GM21528 (cell line): ENCODE measurements around the gene BACH2.
"Not testable (repeated sequence)": the region's sequence is repeated elsewhere in the genome, so short reads cannot be mapped to it uniquely, and the experiment has no call there.

ENCODE experiments used
- ATAC-seq: cut with Tn5 transposase; IDR thresholded peaks from one replicate; pipeline ENCODE4 v1.9.1; 2021; ENCODE audit warnings: mild to moderate bottlenecking, moderate library complexity; ENCODE audit not compliant: unreplicated experiment, low FRiP score

The BACH2 gene

DNA sequence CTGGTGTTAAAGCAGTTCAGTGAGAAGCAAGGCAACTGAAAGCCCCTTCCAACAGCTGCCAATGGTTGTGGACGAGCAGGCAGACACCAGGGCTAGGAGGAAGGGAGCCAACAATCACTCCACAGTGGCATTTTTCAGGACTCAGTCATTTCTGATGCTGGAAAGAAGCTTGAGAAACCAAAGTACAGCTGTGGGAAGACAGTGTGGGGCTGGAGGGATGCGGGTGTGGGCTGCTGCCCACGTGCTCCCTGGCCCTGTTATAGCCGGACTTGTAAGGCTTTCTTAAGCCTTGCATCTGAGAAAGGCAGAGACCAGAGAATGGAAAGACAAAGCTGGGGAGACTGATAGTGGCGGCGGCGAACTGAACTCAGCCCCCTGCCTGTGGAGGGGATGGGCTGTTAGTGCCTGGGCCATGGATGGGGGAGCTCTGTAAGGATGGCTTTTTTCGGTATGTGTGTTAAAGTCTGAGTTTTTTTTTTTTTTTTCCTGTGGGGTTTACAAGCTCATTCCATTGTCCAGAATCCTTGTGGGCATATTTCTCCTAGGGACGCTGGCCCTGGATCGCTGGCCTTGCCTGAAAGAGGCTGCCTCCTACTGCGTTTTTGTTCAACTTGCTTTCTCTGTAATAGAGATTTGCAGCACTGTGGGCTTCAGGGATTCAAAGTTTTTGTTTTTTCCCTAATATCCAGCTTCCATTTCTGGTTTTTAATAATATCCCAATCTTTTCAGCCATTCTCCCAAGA lies 310.7 kb downstream of the BACH2 start:
- no peak for ATAC-seq

DNA sequence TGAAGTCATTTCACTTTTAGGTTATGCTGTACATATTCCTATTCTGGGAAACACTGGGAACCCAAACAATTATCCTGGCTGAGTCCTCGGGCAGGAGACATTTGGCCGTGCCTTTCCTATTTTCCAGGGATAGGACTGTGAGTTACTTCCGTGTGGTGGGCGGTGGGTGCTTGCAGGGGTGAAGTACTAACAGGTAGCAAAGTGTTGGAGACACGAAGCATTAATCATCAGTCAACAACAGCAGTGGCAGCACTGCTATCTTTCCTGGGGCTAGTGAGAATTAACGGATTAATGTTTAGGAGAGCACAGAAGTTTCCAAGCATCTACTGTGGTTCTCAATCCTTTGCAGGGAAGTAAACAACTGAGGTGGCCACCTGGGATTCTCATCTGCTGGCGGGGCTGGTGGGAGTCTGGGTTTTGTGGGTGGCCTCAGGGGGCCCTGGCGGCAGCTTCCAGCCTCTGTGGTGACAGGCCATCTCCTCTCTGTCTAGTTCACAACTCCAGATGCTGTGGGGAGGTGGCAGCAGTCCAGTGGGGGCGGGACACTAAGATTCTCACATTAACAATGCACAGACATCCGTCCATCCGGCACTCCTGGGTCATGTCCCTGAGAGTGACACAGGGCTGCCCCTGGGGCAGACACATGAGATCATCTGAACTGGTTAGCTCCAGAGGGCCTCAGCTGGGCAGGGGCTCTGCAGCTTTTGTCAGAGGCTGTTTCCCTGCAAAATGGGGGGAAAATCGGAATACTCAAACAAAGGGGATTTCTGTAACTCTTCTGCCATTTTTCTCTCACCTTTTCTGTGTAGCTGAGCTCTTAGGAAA lies 311.5 kb downstream of the BACH2 start:
- ATAC-seq, result no peak

DNA sequence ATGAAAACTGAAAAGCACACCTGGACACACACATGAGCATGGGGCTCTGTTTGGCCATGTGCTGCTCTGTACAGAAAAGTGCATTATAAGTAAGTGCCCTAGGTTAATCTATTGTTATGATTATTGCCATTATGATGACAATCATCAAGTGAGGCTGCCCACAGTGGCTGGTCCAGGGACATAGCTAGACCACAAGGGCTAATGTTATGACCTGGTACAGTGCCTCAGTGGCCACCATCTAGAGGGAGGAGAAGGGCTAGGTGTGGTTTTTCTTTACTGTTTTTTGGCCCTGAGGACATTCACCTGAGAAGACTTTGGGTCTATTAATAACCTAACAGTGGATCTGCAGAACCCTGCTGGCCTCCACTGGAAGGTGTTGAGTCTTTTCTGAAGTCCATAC lies 316.3 kb downstream of the BACH2 start:
- ATAC-seq, result no peak

DNA sequence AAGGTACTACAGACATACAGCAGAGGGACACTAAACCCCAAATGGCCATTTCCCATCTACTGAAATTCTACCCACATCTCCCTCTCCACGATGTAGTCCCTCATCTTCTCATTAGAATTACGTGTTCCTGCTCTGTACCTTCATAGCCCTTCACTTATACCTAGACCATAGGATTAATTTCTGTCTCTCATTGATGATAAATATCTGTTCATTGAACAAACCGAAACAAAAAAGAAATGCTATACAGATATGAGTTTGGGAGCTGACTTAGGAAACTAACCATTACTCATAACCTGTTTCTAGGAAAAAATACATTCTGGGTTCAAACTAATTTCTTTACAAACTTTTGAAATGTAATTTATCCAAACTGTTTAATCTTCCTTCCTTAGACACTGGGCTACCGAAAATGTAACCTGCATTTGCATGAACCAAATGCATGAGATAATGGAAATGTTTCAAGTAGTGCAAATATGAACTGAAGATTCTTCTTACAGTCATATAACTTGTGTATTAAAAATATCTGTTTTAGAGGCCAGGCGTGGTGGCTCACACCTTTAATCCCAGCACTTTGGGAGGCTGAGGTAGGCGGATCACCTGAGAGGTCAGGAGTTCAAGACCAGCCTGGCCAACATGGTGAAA lies 317.0 kb downstream of the BACH2 start:
- ATAC-seq, result no peak

DNA sequence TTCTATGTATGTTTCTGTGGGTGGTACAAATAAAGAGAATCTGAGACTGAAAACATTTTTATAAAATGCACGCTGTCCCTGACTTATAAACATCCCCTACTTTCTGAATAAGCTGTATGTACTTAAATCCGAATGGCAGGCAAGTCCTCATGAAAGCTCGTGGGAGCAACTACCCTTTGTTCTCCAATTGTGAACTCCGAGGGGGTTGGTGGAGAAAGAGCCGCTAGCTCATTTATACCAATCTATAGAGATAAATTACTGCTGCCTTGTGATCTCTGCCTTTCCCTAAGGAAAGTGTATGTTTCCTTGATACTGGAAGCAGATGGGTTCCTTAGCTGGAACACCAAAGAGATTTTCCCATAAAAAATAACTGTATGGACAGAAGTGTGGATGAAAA lies 317.9 kb downstream of the BACH2 start:
- ATAC-seq, result no peak

DNA sequence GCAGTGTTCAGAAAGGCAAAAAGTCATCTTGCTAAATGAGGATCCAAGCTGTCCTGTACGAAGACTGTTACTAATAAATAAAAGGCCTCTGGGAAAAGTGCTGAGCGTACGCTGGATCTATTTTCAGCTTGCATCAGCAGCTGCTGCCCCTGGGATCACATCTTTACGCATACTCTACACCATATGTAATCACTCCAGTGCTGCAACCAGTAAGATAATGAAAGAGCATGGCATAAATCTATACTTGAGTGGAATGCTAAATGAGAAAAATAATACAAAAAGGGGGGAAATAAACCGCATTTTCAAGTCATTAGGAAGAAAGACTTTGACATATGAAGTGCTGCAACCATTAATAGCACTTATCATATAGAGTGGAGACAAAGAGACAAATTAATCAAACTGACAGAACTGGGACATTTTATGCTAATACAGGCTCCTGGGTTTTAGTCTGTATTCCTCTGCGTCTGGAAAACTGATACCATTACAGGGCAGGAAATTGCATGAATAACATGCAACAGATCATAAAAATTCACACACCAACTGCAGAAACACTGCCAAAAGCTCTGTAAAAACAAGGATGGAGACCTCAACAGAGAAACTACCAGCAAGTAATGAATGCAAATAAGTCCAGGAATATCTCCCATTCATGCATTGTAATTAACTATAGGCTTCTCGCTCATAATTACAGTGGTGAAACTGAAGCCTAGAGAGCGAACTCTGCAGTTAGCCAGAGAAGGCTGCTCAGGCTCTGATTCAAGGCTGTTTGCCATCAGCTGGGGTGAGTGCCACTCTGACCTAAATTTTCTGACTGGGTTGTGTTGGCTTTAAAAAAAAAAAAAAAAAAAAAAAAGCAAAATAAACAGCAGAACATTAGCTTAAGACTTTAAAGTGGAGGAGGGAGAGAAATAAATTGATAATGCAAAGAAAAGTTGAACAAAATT lies 318.6 kb downstream of the BACH2 start:
- ATAC-seq, result no peak

DNA sequence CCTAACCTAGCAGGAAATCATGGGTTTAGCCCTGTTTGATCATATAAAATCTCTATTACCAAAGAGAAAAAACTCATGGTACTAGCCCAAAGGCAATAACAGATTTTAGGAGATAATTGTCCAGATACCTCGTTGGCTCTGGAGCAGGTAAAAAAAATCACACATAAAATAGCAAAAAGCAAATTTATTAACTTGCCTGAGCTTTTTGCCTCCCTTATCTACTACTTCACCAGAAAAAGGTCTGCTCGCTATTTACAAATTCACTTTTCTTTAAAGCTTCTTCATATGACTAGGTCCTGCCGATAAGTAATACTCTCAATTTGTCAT lies 320.0 kb downstream of the BACH2 start:
- ATAC-seq, result no peak

DNA sequence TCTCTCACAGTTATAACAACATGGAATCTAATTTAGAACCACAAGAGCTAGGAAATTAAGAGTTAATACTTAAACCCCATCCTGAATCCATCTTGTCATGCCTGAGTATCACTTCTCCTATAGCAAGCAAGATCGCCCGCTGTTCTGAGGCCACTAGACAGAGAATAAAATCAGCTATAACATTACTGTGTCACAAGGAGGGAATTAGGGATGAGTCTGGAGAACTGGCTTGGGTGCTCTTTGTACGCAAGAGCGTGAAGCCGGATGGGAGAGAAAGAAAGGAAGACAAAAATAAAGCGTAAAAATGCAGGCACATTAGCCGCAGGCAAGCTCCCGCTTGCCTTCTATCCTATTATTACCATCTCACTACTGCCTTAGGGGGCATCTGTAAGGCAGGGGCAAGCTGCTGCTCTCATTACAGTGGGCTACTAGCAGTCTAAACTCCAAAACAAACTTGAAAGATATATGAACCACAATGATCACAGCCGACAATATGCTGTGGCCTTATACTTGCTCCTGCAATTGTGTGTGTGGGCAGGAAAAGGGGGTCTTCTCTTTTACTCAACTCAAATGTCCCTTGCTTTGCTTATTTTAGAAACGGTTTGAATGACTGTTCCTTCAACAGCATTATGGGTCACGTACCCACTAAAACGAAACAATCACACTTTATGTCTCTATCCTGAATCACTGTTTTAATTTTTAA lies 320.5 kb downstream of the BACH2 start:
- no peak for ATAC-seq

DNA sequence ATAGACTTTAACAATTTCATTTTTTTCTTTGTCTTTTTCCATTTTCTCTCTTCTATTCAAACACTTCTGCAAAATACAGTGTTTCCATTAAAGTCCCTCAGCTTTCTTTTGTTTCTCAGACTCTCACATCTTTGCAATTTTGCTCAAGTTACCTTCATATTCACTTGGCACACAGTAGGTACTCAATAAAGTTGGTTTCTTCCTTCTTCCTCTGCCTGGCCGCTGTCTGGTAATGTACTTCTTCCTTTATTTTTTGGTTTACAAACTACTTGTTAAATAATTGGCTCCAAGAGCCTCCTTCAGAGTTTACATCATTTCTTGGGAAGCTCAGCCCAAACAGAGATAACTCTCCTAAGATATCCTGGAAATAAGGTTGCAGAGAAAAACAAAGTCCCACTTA lies 321.3 kb downstream of the BACH2 start:
- no peak for ATAC-seq

DNA sequence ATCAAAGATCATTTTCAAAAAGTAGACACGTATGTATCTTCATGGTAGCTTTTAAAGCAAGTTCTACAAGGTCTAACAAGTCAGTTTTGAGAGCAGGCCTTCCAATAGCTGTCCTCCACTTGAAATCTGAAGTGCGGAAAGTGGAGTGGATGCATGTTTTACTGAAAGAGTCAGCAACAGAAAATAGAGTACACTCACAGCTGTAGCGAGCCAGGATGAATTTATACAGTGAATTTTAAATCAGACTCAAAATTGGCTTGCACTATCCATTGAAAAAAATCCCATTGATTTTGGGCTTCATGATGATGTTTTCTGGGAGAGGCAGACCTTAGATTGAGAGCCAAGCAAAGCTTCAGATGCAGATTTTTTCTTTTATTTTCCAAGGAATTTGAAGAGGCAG lies 321.8 kb downstream of the BACH2 start:
- ATAC-seq, result no peak

DNA sequence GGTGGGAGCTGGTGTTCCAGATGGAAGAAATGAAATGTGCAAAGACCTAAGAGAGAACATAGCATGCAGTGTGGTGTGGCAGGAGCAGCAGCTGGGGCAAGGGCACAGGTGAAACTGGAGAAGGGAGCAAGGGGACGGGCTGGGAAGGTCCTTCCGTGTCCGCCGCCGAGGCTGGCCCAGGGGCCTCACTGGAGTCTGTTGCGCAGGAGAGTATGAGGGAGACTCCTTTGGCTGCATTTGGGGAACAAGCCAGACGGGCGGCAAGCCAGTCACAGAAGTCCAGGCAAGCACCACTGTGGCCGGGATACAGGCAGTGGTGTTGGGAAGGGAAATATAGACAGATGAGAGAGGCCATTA lies 324.6 kb downstream of the BACH2 start:
- no peak for ATAC-seq

DNA sequence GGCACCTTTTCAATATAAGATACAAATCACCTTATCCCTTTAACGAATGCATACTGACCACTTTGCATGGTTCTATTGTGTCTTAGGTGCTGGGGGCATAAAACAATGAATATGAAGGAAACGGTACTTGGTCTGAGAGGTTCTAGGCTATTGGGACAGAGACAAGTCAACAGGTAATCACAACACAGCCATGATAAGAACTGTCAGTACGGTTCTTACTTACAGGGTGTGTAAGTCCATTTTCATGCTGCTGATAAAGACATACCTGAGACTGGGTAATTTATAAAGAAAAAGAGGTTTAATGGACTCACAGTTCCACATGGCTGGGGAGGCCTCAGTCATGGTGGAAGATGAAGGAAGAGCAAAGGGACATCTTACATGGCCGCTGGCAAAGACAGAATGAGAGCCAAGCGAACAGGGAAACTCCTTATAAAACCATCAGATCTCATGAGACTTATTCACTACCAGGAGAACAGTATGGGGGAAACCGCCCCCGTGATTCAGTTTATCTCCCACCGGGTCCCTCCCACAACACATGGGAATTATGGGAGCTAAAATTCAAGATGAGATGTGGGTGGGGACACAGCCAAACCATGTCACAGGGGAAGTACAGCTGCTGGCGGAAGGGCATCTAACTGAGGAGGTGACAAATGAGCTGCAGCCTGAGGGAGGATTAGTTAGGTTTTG lies 325.2 kb downstream of the BACH2 start:
- not testable (repeated sequence) for ATAC-seq

DNA sequence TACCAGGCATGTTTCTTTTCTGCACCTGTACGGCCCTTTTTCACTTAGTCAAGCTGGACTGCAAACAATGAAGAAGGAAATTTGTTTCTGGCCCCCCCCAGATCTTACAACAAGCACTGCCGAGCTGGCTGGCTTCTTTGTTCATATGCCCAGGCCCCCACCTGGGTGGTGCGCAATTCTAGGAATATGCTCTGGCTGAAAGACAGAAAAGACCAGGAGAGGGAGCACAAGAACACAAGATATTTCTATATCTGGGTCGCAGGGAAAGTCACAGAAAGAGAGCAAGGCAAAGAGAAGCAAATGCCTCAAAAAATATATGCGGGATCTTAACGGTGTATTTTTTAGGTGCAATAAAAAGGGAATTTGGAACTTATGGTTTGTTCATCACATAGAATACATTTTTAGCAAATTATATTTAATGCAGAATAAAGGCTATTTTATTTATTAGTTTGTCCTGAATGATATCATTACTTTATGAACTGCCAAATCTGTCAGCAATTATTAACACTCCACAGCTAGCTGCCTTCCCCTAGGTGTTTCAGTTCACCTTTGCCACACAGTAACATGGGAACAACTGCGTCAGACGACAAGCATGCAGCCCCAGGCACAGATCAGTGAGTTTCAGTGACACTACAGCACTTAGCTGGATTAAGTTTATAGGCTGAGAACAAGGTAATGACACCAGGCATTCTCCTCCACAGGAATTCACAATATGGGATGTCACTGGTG lies 325.9 kb downstream of the BACH2 start:
- ATAC-seq, result no peak

DNA sequence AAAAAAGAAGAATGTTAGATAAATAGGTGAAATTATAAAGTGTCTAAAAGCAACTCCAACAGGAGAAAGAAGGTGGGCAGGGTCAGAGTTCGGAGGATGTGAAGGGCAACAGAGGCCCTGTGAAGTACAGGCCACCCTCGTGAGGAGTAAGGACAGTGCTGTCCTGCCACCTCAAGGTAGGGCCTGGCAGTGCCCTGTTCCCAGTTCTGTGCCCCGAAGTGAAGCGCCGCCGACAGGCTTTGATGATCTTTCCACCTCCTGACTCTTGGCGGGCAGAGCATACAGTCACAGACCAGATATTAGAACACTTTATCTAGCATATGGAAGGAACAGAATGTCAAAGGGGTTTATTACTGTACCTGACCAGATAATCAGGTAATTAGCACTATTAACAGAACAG lies 326.6 kb downstream of the BACH2 start:
- ATAC-seq, result no peak

DNA sequence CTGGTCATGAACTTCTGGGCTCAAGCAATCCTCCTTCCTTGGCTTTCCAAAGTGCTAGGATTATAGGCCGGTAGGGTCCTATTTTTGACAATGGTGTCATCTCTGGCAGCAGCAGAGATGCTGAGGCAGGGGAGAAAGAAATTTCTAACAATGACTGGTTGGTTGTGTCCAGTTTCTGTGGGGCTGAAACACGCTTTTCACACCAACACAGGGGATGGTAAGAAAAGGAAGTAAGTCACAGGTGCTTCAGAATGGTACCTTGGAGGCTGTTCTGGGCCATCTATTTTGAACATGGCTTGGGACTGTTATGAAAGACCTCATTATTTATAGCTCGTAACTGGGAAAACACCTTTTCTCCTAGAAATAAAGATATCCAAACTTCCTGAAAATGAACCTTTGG lies 329.7 kb downstream of the BACH2 start:
- ATAC-seq, result no peak

DNA sequence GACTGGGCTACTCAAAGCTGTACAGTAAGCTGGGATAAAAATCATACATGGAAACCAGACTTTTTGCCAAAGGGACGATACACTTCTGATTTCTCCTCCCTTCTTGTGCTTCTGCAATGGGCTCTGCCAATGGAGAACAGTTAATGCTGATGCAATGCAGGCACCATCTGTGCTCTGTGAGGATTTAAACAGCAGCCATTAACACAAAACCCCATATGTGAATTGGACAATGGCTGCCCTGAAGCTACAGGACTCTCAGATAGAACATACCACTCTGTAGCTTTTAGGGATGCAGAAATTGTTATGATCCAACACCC lies 330.5 kb downstream of the BACH2 start:
- ATAC-seq, result no peak

DNA sequence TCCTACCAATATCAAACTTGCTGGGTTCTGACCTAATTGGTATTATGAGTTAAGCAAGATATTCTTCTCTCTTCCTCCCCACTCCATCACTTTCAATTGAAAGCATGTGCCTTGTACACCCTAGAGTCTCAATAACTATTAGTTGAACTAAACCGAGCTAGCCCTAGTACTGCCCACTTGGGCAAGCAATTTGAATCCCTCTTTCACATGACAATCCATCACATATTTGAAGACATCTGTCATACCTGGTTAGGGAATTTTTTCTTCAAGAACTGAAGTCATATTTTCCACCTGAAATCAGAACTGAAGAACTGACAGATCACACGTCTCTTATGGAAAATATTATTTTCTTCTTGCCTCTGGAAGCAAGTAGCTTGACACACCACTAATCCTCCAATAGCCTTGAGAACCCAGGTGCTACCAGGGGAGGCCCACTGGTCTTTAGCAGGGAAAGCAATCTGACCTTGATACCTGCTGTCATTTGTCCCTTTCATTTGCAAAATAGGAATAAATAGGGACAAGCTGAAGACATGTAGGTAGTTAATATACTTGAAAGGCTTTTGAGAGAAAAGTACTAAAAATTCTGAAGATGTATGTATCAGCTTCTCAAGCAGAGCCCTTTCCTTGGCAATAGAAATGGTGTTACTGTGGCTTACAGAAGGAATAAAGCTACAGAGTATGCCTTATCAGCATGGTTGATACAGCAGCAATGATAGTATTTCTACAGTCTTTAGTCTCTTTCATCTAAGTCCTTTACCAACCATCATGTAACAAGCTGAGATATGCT lies 331.0 kb downstream of the BACH2 start:
- no peak for ATAC-seq

DNA sequence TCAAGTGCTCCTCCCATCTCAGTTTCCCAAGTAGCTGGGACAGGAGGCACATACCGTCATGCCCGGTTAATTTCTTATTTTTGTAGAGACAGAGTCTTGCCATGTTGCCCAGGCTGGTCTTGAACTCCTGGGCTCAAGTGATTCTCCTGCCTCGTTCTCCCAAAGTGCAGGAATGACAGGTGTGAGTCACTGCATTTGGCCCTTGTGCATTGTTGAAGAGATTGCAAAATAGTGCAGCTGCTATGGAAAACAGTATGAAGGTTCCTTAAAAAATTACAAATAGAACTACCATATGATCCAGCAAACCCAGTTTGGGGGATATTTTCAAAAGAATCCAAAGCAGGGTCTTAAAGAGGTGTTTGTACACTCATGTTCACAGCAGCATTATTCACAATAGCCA lies 333.3 kb downstream of the BACH2 start:
- no peak for ATAC-seq
